DND-41 (cell line): ENCODE measurements around the gene FLT3LG.

ENCODE experiments used
- EZH2 ChIP-seq: IDR thresholded peaks from 3 replicates; pipeline ENCODE4 v1.6.1; 2012; ENCODE audit warnings: borderline replicate concordance, low read depth, mild to moderate bottlenecking, moderate library complexity, low read length, inconsistent platforms; ENCODE audit not compliant: severe bottlenecking
- TF ChIP-seq, protein P1 (sequence below): IDR thresholded peaks from 2 replicates; pipeline ENCODE4 v1.5.1; 2012; ENCODE audit warnings: borderline replicate concordance, low read length, moderate library complexity, mild to moderate bottlenecking; ENCODE audit not compliant: poor library complexity, severe bottlenecking; ENCODE audit errors: extremely low read depth

DNA sequence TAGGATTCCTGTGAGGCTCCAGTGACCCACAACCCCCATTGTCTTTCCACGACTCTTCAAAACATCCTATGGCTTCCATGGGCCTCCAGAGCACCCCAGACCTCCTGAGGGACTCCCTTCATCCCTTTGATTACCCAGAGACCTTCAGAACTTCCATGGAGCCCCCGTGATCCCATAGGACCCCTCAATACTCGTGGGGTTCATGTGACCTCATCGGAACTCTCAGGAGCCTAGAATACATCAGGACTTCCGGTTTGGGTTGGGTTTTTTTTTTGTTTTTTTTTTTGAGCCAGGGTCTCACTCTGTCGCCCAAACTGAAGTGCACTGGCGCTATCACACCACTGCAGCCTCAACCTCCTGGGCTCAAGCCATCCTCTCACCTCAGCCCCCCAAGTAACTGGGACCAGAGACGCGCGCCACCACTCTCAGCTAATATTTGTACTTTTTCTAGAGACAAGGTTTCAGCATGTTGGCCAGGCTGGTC, 20.2 kb upstream of the FLT3LG start:
- TF ChIP-seq, protein P1, sequence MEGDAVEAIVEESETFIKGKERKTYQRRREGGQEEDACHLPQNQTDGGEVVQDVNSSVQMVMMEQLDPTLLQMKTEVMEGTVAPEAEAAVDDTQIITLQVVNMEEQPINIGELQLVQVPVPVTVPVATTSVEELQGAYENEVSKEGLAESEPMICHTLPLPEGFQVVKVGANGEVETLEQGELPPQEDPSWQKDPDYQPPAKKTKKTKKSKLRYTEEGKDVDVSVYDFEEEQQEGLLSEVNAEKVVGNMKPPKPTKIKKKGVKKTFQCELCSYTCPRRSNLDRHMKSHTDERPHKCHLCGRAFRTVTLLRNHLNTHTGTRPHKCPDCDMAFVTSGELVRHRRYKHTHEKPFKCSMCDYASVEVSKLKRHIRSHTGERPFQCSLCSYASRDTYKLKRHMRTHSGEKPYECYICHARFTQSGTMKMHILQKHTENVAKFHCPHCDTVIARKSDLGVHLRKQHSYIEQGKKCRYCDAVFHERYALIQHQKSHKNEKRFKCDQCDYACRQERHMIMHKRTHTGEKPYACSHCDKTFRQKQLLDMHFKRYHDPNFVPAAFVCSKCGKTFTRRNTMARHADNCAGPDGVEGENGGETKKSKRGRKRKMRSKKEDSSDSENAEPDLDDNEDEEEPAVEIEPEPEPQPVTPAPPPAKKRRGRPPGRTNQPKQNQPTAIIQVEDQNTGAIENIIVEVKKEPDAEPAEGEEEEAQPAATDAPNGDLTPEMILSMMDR, result no peak
- TF ChIP-seq EZH2, result no peak
